GM19463 (cell line): ENCODE results near the gene NENF.
"Not testable (repeated sequence)": the region's sequence is repeated elsewhere in the genome, so short reads cannot be mapped to it uniquely, and the experiment has no call there.

ENCODE experiments used
- ATAC-seq: cut with Tn5 transposase; IDR thresholded peaks from one replicate; pipeline ENCODE4 v1.9.1; 2021; ENCODE audit warnings: mild to moderate bottlenecking, moderate library complexity; ENCODE audit not compliant: unreplicated experiment

Gene NENF

DNA sequence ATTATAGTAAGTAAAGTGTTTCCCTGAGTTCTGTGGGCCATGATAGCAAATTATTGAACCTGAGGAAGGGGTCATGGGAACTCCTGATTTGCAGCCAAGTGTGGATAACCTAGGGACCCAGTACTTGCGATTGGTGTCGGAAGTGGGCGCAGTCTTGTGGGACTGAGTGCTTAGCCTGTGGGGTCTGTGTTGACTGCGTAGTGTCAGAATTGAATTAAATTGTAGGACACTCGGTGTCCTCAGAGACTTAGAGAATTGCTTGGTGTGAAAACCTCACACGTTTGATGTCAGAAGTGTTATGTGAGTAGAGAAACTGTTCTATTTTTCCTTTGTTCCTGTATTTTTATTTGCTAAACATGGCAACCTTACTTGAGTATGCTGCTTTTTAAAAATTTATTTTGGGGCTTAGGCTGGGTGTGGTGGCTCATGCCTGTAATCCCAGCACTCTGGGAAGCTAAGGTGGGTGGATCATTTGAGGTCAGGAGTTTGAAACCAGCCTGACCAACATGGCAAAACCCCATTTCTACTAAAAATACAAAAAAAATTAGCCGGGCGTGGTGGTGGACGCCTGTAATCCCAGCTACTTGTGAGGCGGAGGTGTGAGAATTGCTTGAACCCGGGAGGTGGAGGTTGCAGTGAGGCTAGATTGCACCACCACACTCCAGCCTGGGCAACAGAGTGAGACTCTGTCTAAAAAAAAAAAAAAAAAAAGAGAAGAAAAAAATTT, 48.2 kb downstream of the NENF start:
- not testable (repeated sequence) for ATAC-seq

- no peak for ATAC-seq
These were observed 48.7 kb downstream of the NENF start for GRCh38 chr1:212481438-212481767.

DNA sequence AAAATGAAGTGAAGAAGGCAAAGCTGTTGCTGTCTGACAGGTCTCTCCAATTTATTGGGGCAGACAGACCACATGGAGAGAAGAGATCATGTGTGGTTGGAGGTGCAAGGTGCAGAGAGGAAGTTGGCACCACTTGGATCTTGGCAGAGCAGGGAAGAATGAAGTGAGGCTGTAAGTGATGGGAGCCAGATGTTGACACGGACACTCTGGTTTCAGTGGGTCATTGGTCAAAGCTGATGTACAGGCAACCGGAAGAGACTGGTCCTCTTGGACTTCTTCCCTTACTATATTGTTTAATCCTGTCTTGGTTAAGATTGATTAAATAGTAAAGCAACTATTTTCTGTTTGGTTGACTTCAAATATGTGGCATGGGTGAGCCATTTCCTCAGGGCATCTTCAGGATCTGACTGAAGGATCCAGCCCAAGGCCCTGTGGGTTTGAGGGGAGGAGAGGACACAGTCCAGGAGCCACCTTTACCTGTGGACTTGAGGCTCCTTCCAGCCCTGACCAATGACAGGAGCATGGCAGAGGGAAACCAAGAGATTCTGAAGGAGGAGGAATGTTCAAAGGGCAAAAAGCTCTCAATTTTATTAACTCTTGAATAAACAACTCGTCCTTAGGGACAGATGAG, 49.4 kb downstream of the NENF start:
- ATAC-seq, result no peak

DNA sequence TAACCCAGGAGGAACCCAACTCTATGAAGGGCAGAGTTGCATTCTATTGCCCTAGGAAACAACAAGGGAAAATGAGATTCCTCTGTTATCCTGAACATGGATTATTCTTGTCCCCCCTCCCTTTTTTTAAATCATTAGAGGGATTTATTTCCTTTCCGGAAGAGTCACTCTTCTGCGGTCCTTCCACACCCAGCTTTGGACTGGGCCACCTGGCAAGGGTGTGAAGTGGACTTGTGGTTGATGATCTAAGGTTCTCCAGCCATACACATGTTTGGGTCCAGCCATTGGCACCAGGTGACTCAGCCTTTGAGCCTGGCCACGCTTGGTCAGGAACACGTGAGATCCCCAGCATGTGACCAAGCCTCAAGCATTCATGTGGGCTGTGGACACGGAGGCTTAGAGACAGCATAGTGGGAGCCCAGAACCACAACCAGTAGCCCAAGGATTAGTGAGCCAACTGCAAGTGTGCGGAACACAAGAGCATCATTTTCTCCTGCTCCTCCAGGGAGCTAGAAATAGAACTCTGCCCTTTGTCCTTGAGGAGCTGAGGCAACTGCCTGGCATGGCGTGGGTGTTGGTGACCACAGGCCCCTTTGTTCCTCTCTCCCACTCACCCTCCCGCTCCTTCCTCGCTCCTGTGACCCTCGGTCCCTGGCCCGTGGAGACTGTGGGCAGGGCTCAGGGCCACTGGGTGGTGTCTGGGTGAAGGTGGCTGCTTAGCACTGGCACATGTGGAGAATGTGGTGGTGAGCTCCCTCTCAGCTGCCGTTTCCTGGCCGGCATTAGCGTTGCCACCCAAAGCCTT, 50.1 kb downstream of the NENF start:
- ATAC-seq, result no peak

- no peak for ATAC-seq
These were observed 52.2 kb downstream of the NENF start for GRCh38 chr1:212484701-212485570.

- no peak for ATAC-seq
These were observed 52.8 kb downstream of the NENF start for GRCh38 chr1:212485571-212485912.

DNA sequence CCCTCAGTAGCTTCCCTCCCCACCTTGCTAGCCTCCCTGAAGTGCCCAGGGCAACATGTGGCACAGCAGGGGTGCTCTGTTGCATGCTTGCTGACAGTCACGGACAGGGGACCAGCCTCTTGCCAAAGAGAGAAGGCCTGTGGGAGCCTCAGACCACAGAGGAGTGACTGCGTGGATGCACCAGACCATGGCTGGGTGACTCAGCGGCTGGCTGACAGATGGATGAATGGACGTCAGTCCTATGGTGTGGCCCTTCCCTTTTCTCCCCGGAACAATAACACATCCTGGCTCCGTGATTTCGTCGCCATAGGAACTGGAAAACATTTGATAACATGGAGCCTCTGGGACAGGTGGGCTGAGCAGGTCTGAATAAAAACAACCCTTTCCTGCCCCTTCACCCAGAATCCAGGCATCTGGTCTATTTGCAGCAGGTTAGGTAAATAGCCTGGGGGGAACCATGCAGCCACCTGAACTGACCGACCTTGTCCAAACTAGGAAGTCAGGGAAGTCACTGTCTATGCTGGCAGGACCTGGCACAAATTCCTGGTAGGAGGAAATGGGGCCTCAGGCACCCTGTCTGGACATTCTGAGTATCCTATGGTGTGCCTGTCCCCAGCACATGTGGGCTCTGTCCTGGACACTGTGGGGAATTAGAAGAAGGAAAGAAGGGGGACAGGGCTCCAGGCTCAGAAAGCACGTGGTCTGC, 53.3 kb downstream of the NENF start:
- ATAC-seq, result peak; percentile 65

DNA sequence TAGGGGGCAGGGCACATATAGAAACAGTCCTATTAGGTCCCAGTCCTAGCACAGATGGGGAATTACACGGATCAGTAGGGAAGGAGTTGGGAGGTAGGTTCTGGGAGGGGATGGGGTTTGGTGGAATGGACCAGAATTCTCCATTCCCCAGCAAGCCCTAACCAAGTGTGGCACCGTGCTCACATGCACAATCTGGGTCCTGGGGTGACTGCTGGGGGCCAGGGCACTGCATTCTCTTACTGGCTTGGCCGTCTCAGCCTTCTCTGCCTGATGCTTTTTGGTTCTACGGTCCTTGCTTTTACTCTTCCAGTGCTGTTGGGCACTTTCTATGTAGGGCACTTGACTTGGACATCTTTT, 53.9 kb downstream of the NENF start:
- ATAC-seq, result no peak

DNA sequence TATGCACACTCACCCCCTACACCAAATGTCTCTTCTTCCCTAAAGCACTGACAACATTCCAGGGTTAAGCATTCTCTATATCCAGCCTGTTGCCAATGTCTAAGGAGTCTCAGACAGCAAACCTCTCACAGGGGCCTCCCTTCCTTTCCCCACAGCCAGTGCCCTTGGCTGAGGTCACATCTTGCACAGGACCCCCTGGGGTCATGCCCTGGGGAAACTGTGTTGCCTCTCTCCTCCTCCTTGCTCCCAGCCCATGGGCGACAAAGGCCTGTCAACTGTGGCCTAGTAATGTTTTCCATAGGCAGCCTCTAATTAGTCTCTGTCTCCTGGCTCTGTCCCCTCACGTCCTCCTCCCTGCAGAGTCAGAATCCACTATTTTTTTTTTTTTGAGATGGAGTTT, 54.6 kb downstream of the NENF start:
- no peak for ATAC-seq

DNA sequence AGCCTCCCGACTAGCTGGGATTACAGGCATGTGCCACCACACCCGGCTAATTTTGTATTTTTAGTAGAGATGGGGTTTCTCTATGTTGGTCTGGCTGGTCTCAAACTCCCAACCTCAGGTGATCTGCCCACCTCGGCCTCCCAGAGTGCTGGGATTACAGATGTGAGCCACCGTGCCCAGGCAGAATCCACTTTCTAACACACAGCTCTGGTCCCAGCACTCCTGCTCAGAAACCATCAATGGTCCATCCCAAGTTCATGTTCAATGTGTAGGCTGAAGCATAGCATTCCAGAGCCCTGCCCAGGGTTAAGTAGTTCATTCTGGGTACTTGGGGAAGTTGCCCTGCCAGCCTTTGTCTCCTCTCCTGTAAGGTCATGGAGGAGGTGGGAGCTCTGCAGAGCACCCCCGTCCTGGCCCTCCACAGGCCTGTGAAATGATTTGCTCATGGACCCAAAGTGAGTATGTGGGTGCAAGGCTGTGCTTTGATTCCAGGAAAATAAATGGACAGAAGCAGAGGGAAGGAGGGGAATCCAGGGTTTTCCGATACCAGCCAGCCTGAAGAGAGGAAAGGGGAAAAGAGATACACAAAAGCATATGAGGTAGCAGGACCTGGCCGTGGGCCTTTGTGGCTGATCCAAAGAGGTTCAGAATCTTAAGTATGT, 55.2 kb downstream of the NENF start:
- ATAC-seq, result no peak

GRCh38 chr1:212488436-212489283, 55.9 kb downstream of the NENF start:
- peak; percentile 69 for ATAC-seq

- ATAC-seq, result no peak
These were observed 56.7 kb downstream of the NENF start for GRCh38 chr1:212489284-212489859.

DNA sequence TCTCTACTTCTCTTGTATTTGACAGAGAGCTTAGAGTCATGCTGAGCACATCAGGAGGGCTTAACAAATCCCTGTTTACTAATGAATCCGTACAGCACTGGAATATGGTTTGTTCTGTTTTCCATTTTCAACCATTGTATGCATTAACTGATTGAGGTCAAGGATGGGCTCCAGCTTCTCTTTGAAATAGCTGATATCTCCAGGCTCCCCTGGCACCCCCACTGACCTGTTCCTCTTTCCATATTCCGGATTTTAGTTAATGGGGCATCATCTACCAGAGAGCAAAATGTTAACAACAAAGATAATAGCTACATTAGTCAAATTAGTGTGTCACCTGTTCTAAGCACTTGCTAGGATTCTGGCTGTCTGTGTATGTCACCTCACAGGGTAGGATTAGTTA, 57.6 kb downstream of the NENF start:
- ATAC-seq, result no peak

- ATAC-seq, result no peak
These were observed 58.7 kb downstream of the NENF start for GRCh38 chr1:212491454-212491853.
